Uterus (tissue), 4 donors: ENCODE measurements around the gene RUFY1. TPM values are rescaled to one million over a fixed set of nuclear protein-coding genes. Genes with fewer than 3 reads are reported as not detected.
A peak's percentile ranks its signal among the peaks of the same experiment; 100 is the strongest.
"Not testable (repeated sequence)": the region's sequence is repeated elsewhere in the genome, so short reads cannot be mapped to it uniquely, and the experiment has no call there.

ENCODE experiments used
- DNase-seq, 2 donors: peaks; one replicate each; pipeline ENCODE4 v3.0.0-alpha.2; 2019 to 2020
- H3K27ac ChIP-seq, 2 donors: fragments of 200-600 bp; sonication (generic); 1 replicate in 1 of 2; 2 replicates in 1 of 2; pipeline ENCODE4 v1.5.1; 2016 to 2018
- H3K27me3 ChIP-seq, 2 donors: fragments of 200-600 bp; sonication (generic); one replicate each; pipeline ENCODE4 v1.5.1; 2018 to 2019; ENCODE audit warnings: control low read depth in 1 of 2
- H3K36me3 ChIP-seq, 2 donors: fragments of 200-600 bp; sonication (generic); one replicate each; pipeline ENCODE4 v1.5.1; 2019; ENCODE audit warnings: control low read depth in 1 of 2
- H3K4me1 ChIP-seq, 2 donors: fragments of 200-600 bp; sonication (generic); one replicate each; pipeline ENCODE4 v1.5.1; 2018 to 2019; ENCODE audit warnings: control low read depth in 1 of 2
- H3K4me3 ChIP-seq, 2 donors: fragments of 200-600 bp; sonication (generic); 1 replicate in 1 of 2; 2 replicates in 1 of 2; pipeline ENCODE4 v1.5.1; 2018 to 2019; ENCODE audit warnings: mild to moderate bottlenecking in 1 of 2
- H3K9me3 ChIP-seq, 2 donors: fragments of 200-600 bp; sonication (generic); one replicate each; pipeline ENCODE4 v1.5.1; 2019; ENCODE audit warnings: control low read depth in 1 of 2
- POLR2A ChIP-seq, 2 donors: fragments of 450-650 bp; IDR thresholded peaks; one replicate each; pipeline ENCODE4 v1.6.1; 2016; ENCODE audit warnings: antibody characterized with exemption in 2 of 2, mild to moderate bottlenecking in 1 of 2, moderate library complexity in 1 of 2
- intact Hi-C: fragments of 100-400 bp; cut with DNase I; formaldehyde crosslinking; loops from one replicate; pipeline ENCODE4 v1.15.1; 2023; ENCODE audit warnings: low total_unique reads
- total RNA-seq, 4 donors: library from RNA; depleted of rRNA in 3 of 4; stranded (reverse); fragments of >200 nt in 3 of 4; gene quantifications; one replicate each; pipeline versions ENCODE4 v1.1.0 to v1.2.4, GENCODE V29; 2014 to 2023
- TF ChIP-seq, protein P1 (sequence below), 4 experiments: fragments of 200-600 bp in 2 of 4; fragments of 450-650 bp in 2 of 4; sonication (generic) in 2 of 4; IDR thresholded peaks; one replicate each; pipeline ENCODE4 v1.5.1; 2016 to 2019; ENCODE audit warnings: antibody characterized with exemption in 4 of 4, mild to moderate bottlenecking in 2 of 4, moderate library complexity in 1 of 4
- donor health status: DM: yes; HTN: yes; CAD: no.

Gene RUFY1
- total RNA-seq, 4 donors from 2014 or later = 8.2 to 59.2 (median 42.1) TPM

DNA sequence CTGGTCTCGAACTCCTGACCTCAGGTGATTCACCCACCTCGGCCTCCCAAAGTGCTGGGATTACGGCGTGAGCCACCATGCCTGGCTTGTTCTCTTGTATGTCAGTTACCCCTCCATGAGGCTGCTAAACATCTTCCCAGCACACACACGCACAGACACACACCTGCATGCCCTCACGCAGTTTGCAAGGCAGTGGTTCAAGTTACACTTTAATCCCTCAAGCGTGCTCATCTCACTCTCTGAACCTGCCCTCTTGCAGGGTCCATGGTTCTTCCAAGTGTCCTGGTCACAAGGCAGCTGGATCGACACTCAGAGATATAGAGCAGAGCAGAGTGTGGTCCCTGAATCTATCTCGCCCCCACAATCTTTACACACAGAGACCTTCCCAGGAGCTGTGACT is 34.1 kb upstream of the RUFY1 start:
- Histone ChIP-seq H3K4me3 (no peak overlapping the region), H3K27ac (no peak overlapping the region), H3K9me3 (no peaks in the 10 kb centered on the region), H3K36me3 (no peaks in the 10 kb centered on the region), H3K27me3 (no peaks in the 10 kb centered on the region), H3K4me1 (no peaks in the 10 kb centered on the region)
- intact Hi-C loops = no loop called here
- TF ChIP-seq, protein P1, sequence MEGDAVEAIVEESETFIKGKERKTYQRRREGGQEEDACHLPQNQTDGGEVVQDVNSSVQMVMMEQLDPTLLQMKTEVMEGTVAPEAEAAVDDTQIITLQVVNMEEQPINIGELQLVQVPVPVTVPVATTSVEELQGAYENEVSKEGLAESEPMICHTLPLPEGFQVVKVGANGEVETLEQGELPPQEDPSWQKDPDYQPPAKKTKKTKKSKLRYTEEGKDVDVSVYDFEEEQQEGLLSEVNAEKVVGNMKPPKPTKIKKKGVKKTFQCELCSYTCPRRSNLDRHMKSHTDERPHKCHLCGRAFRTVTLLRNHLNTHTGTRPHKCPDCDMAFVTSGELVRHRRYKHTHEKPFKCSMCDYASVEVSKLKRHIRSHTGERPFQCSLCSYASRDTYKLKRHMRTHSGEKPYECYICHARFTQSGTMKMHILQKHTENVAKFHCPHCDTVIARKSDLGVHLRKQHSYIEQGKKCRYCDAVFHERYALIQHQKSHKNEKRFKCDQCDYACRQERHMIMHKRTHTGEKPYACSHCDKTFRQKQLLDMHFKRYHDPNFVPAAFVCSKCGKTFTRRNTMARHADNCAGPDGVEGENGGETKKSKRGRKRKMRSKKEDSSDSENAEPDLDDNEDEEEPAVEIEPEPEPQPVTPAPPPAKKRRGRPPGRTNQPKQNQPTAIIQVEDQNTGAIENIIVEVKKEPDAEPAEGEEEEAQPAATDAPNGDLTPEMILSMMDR (IDR thresholded peaks at IDR 0.05) = no peak
- TF ChIP-seq POLR2A (IDR thresholded peaks at IDR 0.05) = no peak
- DNase-seq = no peak

DNA sequence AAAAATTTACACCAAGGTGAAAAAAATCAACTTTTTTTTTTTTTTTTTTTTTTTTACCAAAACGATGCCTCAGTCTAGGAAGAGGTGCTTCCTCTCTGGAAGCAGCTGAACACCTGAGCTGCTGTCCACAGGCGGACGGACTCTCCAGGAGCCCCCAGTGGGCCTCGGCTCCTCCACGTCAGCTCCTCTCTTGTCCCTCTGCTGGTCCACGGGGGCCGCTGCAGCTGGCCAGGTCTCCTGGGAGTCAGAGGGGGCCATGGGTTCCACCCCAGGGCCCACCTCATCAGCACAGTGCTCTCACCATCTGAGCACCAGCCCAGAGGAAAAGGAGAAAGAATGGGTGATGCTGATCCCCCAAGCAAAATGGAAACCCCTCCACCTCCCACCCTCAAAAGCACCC is 32.6 kb upstream of the RUFY1 start:
- not testable (repeated sequence) for H3K9me3 ChIP-seq

DNA sequence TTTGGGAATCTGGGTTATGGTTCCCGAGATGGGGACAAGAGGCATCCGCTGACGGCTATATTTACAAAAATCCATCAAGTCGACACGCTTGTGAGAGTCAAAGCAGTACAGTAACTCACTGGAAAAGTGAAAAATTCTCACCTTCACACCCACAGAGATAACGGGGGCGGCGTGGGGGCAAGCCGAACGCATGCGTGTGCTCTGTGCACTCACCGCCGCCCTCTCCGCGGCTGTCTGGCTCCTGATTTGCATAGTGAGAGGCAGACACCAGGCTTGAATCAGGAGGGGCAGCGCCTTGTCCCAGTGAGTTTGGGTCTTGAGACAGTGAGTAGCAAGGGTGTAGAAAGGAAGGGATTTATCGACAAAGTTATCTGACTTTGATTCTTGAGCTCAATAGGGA is 32.0 kb upstream of the RUFY1 start:
- H3K4me3 ChIP-seq, H3K9me3 ChIP-seq, H3K36me3 ChIP-seq, DNase-seq, H3K4me1 ChIP-seq, H3K27ac ChIP-seq, H3K27me3 ChIP-seq, intact Hi-C loops: not testable (repeated sequence)

More for the DNA sequence above, 32.6 kb upstream of the RUFY1 start:
- H3K27me3 ChIP-seq, DNase-seq, H3K27ac ChIP-seq, intact Hi-C loops, H3K4me1 ChIP-seq, H3K36me3 ChIP-seq, H3K4me3 ChIP-seq: not testable (repeated sequence)

DNA sequence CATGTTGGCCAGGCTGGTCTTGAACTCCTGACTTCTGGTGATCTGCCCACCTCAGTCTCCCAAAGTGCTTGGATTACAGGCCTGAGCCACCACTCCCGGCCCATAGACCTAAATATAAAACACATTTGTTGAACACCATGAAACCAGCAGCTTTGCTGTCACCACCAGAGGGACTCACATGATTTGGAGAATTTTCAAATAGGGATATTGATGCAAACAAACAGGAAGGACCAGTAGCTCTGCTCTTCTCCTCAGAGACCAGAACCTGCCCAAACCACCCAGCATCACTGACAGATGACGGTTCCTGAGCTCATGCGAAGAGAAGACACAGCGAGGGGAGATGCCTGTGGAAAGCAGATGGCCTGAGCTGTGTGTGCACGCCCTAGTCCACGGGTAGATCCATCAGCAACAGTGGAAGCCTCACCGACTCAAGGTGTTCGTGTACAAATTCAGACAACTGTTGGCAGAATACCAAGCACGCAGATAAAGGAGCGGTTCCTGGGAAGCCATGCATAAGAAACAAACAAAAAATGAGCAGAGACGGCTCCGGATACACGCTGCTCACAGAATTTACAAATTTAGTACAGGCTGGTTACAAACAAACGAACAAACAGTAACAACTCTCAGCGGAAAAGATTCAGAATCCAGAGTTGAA is 30.8 kb upstream of the RUFY1 start:
- intact Hi-C loops, H3K27ac ChIP-seq, H3K4me3 ChIP-seq, H3K36me3 ChIP-seq, H3K27me3 ChIP-seq, H3K9me3 ChIP-seq, H3K4me1 ChIP-seq, DNase-seq: not testable (repeated sequence)

DNA sequence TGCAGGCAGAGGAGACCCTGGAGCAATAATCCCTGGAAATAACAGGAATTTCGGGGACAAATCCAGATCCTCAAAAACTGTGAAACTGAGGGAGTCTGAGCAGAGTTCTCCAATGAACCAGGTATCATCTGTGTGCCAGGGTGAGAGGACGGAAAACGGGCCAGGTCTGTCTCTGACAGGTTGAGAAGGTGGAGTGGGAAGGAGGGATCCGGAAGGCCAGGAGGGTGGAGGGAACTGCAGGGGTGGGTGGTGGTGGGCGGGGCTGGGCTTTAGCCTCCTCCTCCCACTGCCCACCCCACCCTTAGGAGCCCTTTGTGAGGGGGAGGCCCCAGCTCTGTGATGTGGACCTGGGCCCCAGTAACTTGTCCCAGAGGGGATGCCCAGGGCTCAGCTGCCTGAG is 28.2 kb upstream of the RUFY1 start:
- DNase-seq = not testable (repeated sequence)

DNA sequence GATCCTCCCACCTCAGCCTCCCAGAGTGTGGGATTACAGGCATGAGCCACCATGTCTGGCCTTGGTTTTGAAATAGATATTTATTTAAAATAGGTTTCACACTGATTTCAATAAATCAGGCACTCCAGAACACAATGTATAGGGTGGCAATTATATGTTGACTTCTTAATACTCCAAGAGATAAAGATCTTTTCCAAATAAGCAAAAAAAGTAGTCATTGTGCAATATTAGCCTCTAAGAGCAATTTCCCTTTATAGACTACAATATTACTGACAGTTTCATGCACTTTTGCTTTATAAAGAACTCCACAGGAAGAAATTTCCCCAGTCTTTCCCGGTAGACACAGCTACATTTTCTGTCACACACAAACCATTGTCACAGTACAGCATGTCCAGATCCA is 23.4 kb upstream of the RUFY1 start:
- intact Hi-C loops = no loop called here
- H3K27me3 ChIP-seq = no peaks in the 10 kb centered on the region
- no peaks in the 10 kb centered on the region for H3K36me3 ChIP-seq
- H3K4me1 ChIP-seq = no peaks in the 10 kb centered on the region
- no peak overlapping the region for H3K27ac ChIP-seq
- H3K9me3 ChIP-seq = no peaks in the 10 kb centered on the region
- DNase-seq = no peak
- no peak overlapping the region for H3K4me3 ChIP-seq
- no peak for TF ChIP-seq POLR2A (IDR thresholded peaks at IDR 0.05)

More for the DNA sequence above, 28.2 kb upstream of the RUFY1 start:
- H3K36me3 ChIP-seq, H3K4me3 ChIP-seq, H3K27me3 ChIP-seq, H3K27ac ChIP-seq, intact Hi-C loops, H3K4me1 ChIP-seq, H3K9me3 ChIP-seq: not testable (repeated sequence)

DNA sequence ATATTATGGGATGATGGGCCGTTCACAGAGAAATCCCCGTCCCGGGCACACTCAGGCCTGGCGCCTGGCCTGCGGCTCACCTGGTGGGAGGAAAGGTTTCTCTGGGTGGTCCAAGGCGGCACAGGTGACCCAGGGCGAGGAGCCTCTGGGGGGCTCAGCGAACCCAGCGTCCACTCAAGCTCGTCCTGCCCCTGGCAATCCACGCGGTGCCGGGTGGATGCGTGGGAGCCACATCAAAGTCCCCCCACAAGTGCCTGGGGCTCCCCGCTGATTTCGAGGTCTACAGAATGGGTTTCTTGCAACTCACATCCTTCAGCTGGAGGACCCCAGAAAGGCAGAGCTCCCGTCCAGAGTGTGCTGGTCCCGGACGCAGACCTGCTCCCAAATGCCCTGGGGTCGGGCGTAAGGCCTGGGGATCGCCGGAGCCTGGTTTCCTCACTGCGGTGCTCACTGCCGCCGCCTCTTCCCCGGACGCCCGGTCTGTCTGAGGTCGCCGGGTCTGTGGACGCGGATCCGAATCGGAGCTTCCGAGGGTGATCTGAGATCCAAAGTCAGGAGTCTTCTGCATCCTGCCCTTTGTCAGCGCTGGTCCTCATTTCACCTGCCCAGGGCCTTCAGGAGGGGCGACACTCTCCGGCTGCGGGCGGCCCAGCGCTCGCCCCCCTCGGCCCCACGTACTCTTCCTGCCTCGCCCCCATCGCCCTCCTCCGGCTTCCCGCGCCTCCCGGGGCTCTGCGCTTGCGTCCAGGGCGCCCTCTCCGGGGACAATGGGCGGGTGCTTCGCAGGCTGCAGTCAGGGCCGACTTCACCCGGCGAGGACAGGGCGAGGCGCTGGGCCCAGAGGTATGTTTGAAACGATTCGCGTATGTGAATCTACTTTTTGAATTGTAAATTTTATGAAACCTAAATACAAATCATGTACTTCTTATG is 20.0 kb upstream of the RUFY1 start:
- Histone ChIP-seq H3K9me3 (no peaks in the 10 kb centered on the region), H3K4me1 (no peaks in the 10 kb centered on the region), H3K4me3 (peak overlapping the region; percentile 33 to 34), H3K36me3 (no peaks in the 10 kb centered on the region), H3K27me3 (no peaks in the 10 kb centered on the region), H3K27ac (peak overlapping the region; percentile 37 to 51)
- DNase-seq = peak; percentile 58 to 67
- intact Hi-C loops = no loop called here
- TF ChIP-seq, protein P1 (IDR thresholded peaks at IDR 0.05) = peak; percentile 15 to 38 (median 24)
- peak in 1 of 2 donors; percentile 29 for TF ChIP-seq POLR2A (IDR thresholded peaks at IDR 0.05)
